ENCODE measurements around the gene SHISA6.

DNA sequence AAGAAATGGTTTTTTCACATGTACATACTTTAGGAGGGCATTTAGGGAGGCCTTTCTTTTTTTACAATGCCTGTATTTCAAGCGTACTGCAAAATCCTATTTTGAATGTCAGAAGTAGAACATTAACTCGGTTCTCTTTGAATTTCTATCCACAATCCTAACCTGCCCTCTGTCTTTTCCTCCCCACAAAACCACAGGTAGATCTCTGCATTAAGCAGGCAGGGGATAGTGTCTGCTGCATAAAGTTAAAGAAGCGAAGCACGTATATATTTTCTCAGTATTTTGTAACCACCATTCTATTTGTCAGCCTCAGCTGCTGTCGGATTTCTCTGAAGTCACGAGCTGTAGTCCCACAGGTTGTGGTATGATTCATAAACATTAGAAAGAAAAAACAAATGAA lies 137.5 kb downstream of the SHISA6 start:
- TF ChIP-seq EGR1 (IDR thresholded peaks at IDR 0.05) (no peak), EP300 (IDR thresholded peaks at IDR 0.05; ENCODE audit: borderline replicate concordance) (no peak), TEAD4 (IDR thresholded peaks at IDR 0.05) (no peak), YY1 (IDR thresholded peaks at IDR 0.05; ENCODE audit: low read depth) (no peak), FOXM1 (IDR thresholded peaks at IDR 0.05; ENCODE audit: borderline replicate concordance, low read depth) (no peak), REST (IDR thresholded peaks at IDR 0.05; ENCODE audit: low read depth) (no peak), CEBPB (IDR thresholded peaks at IDR 0.05) (no peak), TAF1 (IDR thresholded peaks at IDR 0.05; ENCODE audit: low read depth) (no peak), MAX (IDR thresholded peaks at IDR 0.05) (no peak), NFIC (IDR thresholded peaks at IDR 0.05) (no peak), CREB1 (IDR thresholded peaks at IDR 0.05; ENCODE audit: low read depth) (no peak), RAD21 (IDR thresholded peaks at IDR 0.05; ENCODE audit: low read depth) (no peak), TCF12 (IDR thresholded peaks at IDR 0.05; ENCODE audit: low read depth) (no peak)
- TF ChIP-seq, protein P1, sequence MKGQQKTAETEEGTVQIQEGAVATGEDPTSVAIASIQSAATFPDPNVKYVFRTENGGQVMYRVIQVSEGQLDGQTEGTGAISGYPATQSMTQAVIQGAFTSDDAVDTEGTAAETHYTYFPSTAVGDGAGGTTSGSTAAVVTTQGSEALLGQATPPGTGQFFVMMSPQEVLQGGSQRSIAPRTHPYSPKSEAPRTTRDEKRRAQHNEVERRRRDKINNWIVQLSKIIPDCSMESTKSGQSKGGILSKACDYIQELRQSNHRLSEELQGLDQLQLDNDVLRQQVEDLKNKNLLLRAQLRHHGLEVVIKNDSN (IDR thresholded peaks at IDR 0.05) = no peak

Data from Ishikawa (cell line).